ENCODE results near the gene SCRT2.
"Not testable (repeated sequence)": the region's sequence is repeated elsewhere in the genome, so short reads cannot be mapped to it uniquely, and the experiment has no call there.

The SCRT2 gene

DNA sequence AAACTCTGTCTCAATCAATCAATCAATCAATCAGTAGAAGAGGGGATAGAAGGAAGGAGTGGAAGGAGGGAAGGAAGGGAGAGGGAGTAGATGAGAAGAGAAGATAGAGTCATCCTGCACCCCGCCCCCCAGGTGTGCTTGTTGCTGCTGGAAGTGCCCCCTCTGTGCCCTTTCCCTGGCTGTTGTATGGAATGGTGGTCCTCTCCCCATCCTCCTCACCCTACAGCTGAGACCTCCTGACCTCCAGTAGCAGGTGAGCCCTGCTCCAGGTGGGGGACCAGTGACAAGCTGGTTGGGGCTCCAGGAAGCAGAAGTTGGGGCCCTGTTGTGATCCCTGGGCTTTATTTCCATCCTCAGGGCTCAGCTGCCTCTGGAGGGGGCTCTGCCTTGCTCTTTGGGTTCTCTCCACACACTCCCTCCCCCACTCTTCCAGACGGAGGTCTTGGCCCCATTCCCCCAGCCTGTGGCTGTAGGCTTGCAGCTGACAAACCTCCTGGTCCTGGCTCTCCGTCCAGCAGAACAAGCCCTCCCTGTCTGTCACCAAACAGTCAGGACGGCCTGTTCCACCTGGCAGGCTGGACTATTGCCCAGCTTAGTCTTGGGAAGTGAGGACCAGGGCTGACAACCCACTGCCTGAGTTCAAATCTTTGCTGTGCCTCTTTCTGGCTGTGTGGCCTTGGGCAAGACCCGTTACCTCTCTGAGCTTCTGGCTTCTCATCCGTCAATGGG lies 26.0 kb upstream of the SCRT2 start:
- DNase-seq (ENCODE audit: low spot score): no peak

DNA sequence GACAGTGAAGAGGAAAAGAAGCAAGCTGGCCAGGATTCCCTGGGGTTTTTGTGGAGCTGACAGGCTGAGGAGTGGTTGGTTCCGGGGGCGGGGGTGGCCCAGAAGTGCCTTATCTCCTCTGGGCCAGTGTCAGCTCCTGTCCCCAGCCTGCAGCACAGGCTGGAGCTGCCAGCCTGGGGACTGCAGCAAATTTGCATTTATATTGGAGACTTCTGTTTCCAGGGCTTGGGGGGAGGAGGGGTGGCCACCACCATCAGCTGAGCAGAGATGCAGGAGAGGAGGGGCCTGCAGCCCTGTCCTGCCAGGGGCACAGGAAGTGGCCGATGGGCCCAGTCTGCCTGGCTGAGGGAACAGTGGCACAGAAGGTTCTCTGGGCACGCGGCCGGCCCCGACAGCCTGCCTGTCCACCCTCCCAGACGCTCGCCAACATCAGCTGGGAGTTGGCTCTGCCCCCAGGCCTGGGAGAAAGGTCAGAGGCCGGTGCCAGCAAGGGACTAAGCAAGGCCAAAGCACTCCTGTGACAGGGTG lies 24.3 kb upstream of the SCRT2 start:
- peak; percentile 64 for DNase-seq (ENCODE audit: low spot score)

DNA sequence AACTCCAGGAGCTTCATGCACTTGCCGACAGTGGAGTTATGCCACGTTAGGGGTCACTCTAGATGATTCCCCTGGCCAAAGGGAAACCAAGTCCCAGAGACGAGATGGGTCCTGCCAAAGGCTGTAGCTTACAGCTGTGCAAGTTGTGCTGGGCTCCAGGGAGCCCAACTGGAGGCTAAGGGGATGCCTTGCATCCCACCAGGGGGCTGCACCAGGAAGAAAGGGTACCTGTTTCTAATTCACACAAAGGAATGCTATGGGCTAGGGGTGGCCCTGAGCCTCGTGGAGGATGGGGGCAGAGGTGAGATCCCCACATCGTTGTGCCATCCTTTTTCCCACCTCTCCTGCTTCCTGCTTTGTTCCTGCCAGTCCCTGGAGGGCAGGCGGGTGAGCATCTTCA lies 23.7 kb upstream of the SCRT2 start:
- DNase-seq (ENCODE audit: low spot score): no peak

DNA sequence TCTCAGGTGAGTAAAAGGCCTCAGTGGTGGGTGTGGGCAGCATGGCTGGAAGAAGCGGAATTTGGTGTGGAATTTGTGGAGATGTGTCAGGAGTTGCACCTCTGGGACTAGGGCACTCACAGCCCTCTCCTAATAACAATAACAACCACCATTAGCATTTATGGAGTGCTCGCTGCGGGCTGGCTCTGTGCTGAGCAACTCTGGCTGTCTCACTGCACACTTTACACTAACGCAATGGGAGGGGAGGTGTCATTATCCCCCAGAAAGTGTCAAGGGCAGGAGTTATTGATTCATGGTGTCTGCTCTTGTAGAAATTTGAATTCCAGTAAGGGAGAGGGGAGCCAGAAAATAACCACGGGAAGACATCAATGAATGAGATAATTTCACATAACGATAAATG lies 22.7 kb upstream of the SCRT2 start:
- DNase-seq (ENCODE audit: low spot score): no peak

DNA sequence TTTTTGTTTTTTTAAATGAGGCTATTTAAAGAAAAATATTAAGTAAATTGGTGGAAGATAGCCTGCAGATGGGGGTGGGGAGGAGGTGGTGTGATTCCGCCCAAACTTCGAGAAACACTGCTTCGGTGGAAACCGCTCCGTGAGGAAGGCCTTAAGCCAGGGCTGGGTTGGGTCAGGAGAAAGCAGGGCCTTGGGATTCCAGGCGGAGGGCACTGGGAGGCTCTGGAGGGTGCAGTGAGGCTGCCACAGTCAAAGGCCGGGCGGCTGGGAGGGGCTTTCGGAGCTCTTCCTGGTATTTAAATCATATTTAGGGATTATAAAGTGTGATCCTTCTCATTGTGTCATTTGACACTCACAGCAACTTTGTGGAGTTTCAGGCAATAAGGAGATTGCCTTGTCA lies 22.2 kb upstream of the SCRT2 start:
- no peak for DNase-seq (ENCODE audit: low spot score)

DNA sequence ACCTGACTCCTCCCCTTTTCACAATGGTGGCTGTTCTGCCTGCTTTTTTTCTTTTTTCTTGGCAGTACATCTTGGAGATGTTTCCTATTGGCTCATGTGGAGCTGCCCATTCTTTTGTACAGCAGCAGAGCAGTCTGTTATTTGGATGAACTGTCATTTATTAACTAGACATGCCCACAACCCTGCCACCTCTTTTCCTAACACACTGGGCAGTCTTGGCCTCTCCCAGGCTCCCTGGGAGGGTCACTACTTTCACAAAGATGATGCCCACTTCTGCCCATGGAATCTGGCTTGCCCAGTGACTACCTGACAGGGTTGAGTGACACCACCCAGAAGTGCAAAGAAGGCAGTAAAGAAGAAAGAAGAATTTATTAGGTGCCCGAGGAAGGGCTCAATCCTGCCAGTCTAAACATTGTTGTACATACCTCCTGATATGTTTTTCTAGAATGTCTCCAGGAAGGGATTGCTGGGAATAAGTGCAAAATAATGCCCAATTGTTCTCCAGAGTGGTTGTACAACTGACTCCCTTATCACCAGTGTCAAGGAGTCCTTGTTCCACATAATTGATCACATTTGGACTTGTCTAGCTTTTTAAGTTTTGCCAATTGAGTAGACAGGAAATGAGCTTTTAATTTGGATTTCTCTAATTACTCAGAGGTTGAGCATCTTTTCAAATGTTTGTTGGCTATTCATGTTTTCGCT lies 19.7 kb upstream of the SCRT2 start:
- DNase-seq (ENCODE audit: low spot score): no peak

DNA sequence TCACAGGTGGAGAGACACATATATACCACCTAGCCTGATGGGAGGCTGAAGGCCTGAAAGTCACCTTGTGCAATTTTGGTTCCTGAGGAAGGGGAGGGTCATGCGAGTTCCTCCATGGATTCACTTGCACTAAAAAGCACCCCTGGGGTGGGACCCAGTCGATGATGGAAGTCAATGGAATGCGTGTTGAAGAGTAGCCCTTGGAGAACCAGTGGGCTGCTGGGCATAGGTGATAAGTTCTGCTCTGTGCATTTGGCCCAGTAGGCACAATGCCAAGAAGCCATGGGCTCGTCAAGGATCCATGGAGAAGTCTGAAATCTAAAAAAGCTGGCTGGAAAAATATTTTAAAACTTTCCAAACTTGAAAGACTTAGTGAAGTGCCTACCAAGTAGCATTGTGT lies 18.9 kb upstream of the SCRT2 start:
- no peak for DNase-seq (ENCODE audit: low spot score)

DNA sequence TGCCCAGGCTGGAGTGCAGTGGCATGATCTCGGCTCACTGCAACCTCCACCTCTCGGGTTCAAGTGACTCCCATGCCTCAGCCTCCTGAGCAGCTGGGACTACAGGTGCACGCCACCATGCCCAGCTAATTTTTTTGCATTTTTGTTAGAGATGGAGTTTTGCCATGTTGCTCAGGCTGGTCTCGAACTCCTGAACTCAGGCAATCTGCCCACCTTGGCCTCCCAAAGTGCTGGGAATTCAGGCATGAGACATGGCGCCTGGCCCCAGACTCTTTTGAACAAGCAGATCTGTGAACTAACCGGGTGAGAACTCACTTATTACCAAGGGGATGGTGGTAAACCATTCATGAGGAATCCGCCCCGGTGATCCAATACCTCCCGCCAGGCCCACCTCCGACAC lies 18.2 kb upstream of the SCRT2 start:
- not testable (repeated sequence) for DNase-seq (ENCODE audit: low spot score)

DNA sequence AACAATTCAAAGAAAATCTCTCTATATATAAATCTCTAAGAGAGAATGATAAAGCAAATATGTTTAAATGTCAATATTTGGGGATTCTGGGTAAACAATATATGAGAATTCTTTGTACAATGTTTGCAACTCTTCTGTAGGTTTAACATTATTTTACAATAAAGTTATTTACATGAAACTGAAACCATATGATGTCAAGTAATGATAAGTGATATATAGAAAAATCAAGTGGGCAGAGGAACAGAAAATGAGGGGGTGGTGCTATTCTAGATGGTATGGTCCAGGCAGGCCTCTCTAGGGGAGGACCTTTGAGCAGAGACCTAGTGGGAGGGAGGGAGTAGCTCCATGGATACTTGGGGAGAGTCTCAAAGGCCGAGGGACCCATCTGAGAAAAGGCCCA lies 16.4 kb upstream of the SCRT2 start:
- no peak for DNase-seq (ENCODE audit: low spot score)

DNA sequence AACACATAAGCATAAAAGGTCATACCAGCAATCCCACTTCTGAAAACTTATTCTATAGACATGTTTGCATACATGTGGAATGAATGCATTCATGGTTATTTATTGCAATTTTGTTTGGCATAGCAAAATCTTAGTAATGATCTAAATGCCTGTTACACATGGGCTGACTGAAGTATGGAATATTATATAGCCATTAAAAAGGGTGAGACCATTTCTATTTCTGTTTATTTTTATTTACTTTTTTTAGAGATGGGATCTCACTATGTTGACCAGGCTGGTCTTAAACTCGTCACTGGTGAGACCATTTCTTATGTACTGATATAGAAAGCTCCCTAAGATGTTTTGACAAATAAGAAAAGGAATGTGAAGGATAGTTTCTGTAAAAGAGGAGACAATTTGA lies 14.3 kb upstream of the SCRT2 start:
- DNase-seq (ENCODE audit: low spot score): no peak

DNA sequence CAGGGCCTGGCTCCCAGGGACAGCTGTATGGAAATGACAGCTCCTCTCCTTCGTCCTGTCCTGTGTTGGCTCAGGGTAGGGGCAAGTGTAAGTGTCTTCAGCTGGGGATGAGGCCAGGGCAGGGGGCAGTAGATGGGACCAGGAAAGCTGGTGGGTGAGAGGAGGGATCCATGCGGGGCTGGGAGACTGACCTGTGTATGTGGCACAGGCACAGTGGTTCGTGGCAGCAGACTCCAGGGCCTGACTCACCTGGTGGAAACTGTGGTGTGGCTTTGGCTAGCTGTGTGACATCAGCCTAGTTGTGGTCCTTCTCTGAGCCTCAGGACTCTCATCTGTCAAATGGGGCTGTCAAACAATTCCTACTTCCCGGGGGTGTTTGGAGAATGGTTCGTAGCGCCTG lies 13.7 kb upstream of the SCRT2 start:
- DNase-seq (ENCODE audit: low spot score): no peak

DNA sequence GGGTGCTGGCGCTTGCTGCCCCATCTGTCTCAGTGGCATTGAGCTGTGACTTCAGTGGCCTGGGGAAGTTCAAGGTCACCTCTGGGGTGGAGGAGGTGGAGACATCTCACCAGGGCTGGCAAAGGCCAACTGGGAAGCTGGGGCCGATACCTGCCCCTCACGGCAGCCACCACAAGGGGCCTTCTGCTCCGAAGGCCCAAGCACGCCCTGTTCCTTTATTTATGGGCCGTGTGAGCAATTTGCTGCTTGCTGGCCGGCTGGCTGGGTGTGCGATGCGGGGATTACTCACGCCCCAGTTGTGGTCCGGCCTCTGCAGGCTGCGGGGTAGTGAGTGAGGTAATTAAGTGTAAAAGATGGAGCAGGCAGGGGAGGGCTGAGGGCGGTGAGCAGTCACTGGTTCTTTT lies 13.2 kb upstream of the SCRT2 start:
- DNase-seq (ENCODE audit: low spot score): peak; percentile 69

DNA sequence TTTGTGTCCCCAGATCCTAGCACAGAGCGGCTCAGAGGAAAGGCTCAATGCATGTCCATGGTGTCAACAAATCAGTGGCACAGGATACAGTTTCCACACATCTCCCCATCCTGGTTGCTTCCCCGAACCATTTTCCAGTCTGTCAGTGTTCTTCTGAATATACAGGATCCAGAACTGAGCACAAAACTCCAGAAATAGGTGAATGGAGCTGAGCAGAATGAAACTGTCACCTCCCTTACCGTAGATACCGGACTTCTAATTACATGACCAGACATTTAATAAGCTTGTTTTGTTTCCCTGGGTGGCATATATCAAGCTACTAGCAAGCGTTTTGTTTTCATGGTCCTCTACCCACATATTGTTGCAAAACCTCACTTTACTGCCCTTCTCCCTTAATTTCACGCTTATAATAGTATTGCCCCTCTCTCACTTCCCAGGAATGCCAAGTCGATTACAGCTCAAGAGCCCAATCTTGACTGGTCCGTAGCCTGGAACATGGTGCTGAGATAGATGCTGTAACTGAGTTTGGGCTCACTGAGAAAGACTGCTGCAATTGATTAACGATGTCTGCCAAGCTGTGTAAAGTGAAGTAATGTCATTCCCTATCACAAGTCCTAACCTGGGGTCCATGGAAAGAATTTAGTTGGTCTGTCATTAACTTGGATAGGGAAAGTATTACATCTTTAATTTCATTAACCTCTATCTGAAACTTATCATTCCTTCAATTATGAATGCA lies 12.0 kb upstream of the SCRT2 start:
- no peak for DNase-seq (ENCODE audit: low spot score)

DNA sequence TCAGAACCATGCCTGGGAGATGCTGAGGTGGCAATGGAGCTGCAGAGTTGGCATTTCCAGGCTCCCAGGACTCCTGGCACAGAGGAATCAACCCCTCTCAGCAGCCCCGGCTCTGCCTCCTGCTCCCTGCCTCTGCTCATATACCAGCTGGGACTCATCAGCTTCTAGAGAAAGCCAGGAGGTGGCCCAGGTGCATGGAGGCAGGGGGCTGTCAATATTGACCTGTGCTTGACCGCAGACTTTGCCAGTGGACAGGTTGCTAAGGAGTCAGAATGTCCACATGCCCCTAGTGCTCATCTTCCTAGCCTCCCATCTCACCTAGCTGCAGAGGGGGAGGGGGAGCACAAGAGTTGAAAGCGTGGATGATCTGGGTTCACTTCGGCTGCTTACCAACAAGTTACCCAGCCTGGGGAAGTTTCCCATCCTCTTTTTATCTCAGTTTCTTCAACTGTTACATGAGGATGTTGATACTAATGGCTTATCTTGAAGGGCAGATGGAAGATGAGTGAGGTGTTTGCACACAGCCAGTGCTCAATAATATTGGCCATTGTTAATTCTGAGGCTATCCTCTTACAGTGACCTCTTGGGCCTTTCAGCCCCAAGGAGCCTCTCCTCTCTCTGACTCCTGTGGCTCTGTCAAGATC lies 9.2 kb upstream of the SCRT2 start:
- DNase-seq (ENCODE audit: low spot score): no peak

DNA sequence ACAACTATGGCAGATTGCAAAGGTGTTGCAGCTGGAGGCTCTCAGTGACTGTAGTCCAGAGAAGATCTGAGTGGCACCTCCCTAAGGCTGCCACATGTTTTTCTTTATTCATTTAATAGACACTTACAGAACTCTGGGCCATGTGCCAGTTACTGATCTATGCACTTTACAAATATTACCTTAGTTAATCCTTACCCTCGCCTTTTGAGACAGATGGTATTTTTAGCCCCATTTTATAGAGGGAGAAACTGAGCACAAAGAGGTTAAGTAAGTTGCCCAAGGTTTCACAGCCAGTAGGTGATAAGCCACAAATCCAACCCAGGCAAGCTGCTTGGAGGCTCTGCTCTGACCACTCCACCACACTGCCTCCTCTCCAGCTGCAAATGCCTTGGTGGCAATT lies 6.5 kb upstream of the SCRT2 start:
- DNase-seq (ENCODE audit: low spot score): no peak

DNA sequence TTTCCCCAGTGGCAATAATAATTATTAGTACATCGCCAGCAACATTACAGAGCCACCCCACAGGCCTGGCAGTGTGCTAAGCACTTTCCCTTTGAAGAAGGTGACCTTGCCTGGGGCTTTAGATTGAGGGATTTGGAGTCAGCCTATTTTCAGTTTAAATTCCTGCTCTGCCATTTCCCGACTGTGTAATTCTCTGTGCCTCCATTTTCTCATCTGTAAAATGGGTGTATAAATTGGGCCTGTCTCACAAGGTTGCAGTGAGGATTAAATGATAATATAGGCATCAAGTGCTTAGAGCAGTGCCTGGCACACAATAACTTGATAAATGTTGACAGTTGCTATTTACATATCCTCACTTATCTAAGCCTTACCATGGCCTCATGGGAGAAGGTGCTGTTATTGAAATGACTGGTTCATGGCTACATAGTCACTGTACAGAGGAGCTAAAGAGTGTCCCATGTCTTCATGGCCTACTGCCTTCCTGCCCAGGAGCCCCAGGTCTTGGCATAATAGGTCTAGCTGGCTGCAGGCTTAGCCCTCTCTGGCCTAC lies 5.1 kb upstream of the SCRT2 start:
- no peak for DNase-seq (ENCODE audit: low spot score)

DNA sequence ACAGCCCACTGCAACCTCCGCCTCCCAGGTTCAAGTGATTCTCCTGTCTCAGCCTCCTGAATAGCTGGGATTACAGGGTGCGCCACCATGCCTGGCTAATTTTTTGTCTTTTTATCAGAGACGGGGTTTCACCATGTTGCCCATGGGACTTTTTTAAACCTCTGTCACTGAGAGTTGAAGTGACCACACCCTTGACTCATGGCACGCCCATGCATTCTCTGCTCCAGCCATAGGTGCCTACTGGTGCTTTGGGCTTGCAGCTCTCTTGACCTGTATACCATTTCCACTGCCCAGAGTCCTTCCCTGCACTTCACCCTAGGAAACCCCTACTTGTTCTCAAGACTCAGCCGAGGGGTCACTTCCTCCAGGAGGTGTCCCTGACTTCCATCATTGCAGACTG lies 2.4 kb upstream of the SCRT2 start:
- DNase-seq (ENCODE audit: low spot score): no peak

DNA sequence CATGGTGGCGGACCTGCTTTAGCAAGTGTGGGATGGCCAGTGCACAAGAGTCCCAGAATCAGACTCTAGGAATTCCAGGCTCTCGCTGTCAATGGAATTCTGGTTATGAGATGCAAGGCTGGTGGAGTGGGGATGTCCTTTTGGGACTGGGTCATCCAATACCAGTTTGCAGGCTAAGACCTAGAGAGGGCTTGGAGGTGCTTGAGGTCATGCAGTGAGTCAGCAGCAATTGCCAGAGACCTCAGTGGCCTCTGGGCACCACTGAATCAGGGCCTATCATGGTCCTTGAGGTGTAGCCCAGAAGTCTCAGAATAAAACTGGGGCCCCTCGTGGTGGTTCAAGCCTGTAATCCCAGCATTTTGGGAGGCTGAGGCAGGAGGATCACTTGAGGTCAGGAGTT lies 1.4 kb upstream of the SCRT2 start:
- DNase-seq (ENCODE audit: low spot score): no peak

DNA sequence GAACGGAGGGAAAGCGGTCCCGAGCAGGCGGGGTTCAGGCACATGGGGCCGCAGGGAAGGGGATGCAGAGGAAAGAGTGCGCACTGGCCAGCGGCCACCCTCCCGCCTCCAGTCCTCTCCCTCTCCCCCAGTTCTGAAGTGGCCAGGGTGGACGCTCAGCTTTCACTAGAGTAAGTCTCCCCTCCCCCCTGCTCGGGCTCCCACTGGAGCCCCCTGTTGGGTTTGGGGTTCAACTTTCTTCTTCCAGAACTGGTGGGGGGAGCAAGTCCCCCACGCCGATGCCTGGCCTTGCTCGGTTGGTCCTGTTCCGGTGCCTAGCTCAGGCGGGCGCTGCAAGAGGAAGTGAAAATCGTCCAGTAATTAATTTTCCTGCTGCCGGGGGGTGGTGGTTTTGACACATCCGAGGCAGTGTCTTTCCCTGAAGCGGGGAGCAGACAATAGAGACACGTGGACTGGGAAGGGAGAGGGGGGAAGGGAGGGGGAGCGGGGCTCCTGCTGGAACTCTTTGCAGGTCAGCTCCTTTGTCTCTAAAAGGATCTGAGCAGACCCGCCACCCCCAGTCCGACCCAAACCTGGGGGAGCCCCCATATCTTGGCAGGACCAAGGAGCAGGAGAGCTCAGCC lies 824 bp upstream of the SCRT2 start:
- DNase-seq (ENCODE audit: low spot score): peak; percentile 56

DNA sequence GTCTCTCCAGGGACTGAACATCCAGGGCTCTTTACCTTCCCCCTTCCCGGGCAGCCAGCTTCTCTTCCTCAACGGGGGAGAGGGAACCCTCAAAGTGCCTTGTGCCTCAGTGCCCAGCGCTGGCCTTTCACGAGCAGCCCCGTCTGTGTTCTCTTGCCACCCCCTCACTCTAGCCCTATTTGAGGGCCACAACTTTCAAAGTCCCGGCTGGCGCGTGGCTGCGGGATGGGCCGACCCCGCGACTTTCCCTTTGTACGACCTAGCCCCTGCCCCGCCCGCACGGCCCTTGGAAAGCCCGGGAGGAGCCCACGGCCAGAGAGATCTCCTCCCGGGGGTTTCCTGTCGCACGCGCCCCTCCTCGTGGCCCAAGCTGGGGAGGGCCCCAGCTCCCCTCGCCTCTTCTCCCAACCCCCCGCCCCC lies 559 bp downstream of the SCRT2 start:
- DNase-seq (ENCODE audit: low spot score): no peak

DNA sequence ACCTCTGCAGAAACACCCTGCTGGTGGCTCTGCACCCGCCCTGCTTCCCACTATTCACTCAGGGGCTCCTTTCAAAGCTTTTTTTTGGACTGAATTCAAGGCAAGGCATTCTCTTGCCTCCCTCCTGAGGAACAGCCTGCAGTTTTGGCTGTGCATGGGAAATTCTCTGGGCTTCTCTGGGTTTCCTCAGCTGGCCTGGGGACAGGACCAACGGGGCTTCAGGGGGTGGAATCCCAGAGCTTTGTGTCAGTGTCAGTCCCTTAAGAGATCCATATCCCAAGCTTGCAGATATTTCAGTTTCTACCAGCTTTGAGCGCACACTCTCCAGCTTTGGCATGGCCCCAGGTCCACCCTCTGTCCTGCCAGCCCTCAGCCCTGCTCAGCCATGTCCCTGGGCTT lies 2.0 kb downstream of the SCRT2 start:
- DNase-seq (ENCODE audit: low spot score): no peak
